Kidney (tissue), 14 donors: ENCODE measurements around the gene TRPC6. TPM values are rescaled to one million over a fixed set of nuclear protein-coding genes. Genes with fewer than 3 reads are reported as not detected.

Experiments used
- DNase-seq, 5 donors: peaks; one replicate each; pipeline ENCODE4 v3.0.0-alpha.2; 2013 to 2020
- FAIRE-seq: peaks from 2 replicates; lab custom pipeline; 2012; peaks lifted over from hg19 to GRCh38; lab: Jason Lieb, UNC
- H3K27ac ChIP-seq, 2 donors: one replicate each; pipeline ENCODE4 v1.7.0; 2013; ENCODE audit warnings: low read depth in 2 of 2, low read length in 2 of 2, inconsistent platforms in 1 of 2
- H3K27me3 ChIP-seq: one replicate; pipeline ENCODE4 v1.7.1; 2013; ENCODE audit warnings: low read length, inconsistent platforms; ENCODE audit not compliant: control insufficient read depth, insufficient read depth
- H3K36me3 ChIP-seq, 3 donors: one replicate each; pipeline versions ENCODE4 v1.7.0 to v1.7.1; 2013; ENCODE audit warnings: low read length in 3 of 3, control low read depth in 1 of 3, inconsistent platforms in 1 of 3; ENCODE audit not compliant: insufficient read depth in 3 of 3, control insufficient read depth in 2 of 3
- H3K4me1 ChIP-seq, 3 donors: one replicate each; pipeline versions ENCODE4 v1.7.0 to v1.7.1; 2013; ENCODE audit warnings: low read length in 3 of 3, inconsistent platforms in 1 of 3, low read depth in 1 of 3; ENCODE audit not compliant: control insufficient read depth in 2 of 3, insufficient read depth in 2 of 3
- H3K4me3 ChIP-seq, 3 donors: one replicate each; pipeline versions ENCODE4 v1.7.0 to v1.8.1; 2013; ENCODE audit warnings: low read length in 3 of 3, control low read depth in 1 of 3, inconsistent platforms in 1 of 3
- H3K9ac ChIP-seq, 3 donors: one replicate each; pipeline versions ENCODE4 v1.7.0 to v1.7.1; 2013; ENCODE audit warnings: low read length in 3 of 3, control low read depth in 1 of 3, inconsistent platforms in 1 of 3
- H3K9me3 ChIP-seq, 3 donors: one replicate each; pipeline versions ENCODE4 v1.7.0 to v1.7.1; 2013; ENCODE audit warnings: low read length in 3 of 3, control low read depth in 1 of 3, inconsistent platforms in 1 of 3; ENCODE audit not compliant: control insufficient read depth in 2 of 3, insufficient read depth in 1 of 3
- CTCF ChIP-seq: IDR thresholded peaks from 3 replicates; pipeline ENCODE4 v1.5.1; 2012; ENCODE audit warnings: mild to moderate bottlenecking, moderate library complexity, borderline replicate concordance; ENCODE audit not compliant: insufficient read depth; ENCODE audit errors: extremely low read depth
- intact Hi-C: fragments of 100-400 bp; cut with DNase I; formaldehyde crosslinking; loops from one replicate; pipeline ENCODE4 v1.11.1; 2022
- polyA plus RNA-seq: library from polyadenylated mRNA; stranded (reverse); fragments of 350-450 nt; fragmentation: Illumina TruSeq; extraction: RNeasy Lipid Tissue Mini Kit (QIAGEN cat#74804); gene quantifications from one replicate; pipeline ENCODE4 v1.2.3, GENCODE V29; 2014; ENCODE audit warnings: low read depth, low replicate concordance; ENCODE audit not compliant: insufficient read depth
- total RNA-seq: library from RNA; stranded (reverse); fragmentation: NEBNext Ultra II Directional; extraction: Animal tissue kit (Norgen Biotek cat#: 25700); gene quantifications from one replicate; pipeline ENCODE4 v1.2.1, GENCODE V29; 2021
- donor health status: control.
- donor health status: control.
- donor health status: control.
- donor health status: control.
- donor health status: control.
- donor health status: DM: yes; HTN: yes; CAD: no.
- donor health status: Normal renal cell carcinoma (clear cell type).

Gene TRPC6
- total and polyA plus RNA-seq, 2 donors from 2014 or later = 1.3 to 1.4 TPM

- Histone ChIP-seq H3K4me3 (no peak overlapping the region), H3K9me3 (no peaks in the 10 kb centered on the region), H3K36me3 (no peaks in the 10 kb centered on the region), H3K27ac (no peak overlapping the region), H3K9ac (no peak overlapping the region), H3K4me1 (no peaks in the 10 kb centered on the region), H3K27me3 (no peaks in the 10 kb centered on the region)
- intact Hi-C loops = no loop called here
- DNase-seq (peak in 2 of 5 donors; percentile 16 to 17), FAIRE-seq (no peak)
- no peak for TF ChIP-seq CTCF
These were observed 105.0 kb downstream of the TRPC6 start for GRCh38 chr11:101478587-101479369.

- TF ChIP-seq CTCF = no peak
- no peak overlapping the region for H3K27ac ChIP-seq
- H3K36me3 ChIP-seq = no peaks in the 10 kb centered on the region
- no peaks in the 10 kb centered on the region for H3K27me3 ChIP-seq
- no peak overlapping the region for H3K4me3 ChIP-seq
- intact Hi-C loops = no loop called here
- FAIRE-seq (no peak), DNase-seq (no peak)
- no peaks in the 10 kb centered on the region for H3K4me1 ChIP-seq
- H3K9ac ChIP-seq = no peak overlapping the region
- no peaks in the 10 kb centered on the region for H3K9me3 ChIP-seq
These were observed 105.9 kb downstream of the TRPC6 start for GRCh38 chr11:101477926-101478325.

- Histone ChIP-seq H3K9ac (no peak overlapping the region), H3K4me1 (no peaks in the 10 kb centered on the region), H3K9me3 (no peaks in the 10 kb centered on the region), H3K4me3 (no peak overlapping the region), H3K27ac (no peak overlapping the region), H3K27me3 (no peaks in the 10 kb centered on the region), H3K36me3 (no peaks in the 10 kb centered on the region)
- no peak for FAIRE-seq
- intact Hi-C loops = no loop called here
- TF ChIP-seq CTCF = no peak
- DNase-seq = no peak
These were observed 107.6 kb downstream of the TRPC6 start for GRCh38 chr11:101476191-101476590.
